ENCODE results near the gene KCNV2.

- TF ChIP-seq CTCF (IDR thresholded peaks at IDR 0.05): no peak
- TF ChIP-seq POLR2A (IDR thresholded peaks at IDR 0.05): no peak
Observed at GRCh38 chr9:2722715-2723114, 5.4 kb downstream of the KCNV2 start.

All from adrenal gland (tissue), 5 donors.